Mucosa of stomach (tissue), 1 donor: ENCODE measurements around the gene RPS26.
A peak's percentile ranks its signal among the peaks of the same experiment; 100 is the strongest.

ENCODE experiments used
- H3K27me3 ChIP-seq: one replicate; pipeline ENCODE4 v1.7.0; 2013; ENCODE audit warnings: mild to moderate bottlenecking, low read length; ENCODE audit not compliant: control insufficient read depth, insufficient read depth
- H3K36me3 ChIP-seq: one replicate; pipeline ENCODE4 v1.7.0; 2013; ENCODE audit warnings: low read length; ENCODE audit not compliant: control insufficient read depth, insufficient read depth
- H3K4me1 ChIP-seq: one replicate; pipeline ENCODE4 v1.7.0; 2013; ENCODE audit warnings: mild to moderate bottlenecking, low read length; ENCODE audit not compliant: control insufficient read depth, insufficient read depth
- H3K4me3 ChIP-seq: one replicate; pipeline ENCODE4 v1.7.0; 2013; ENCODE audit warnings: low read length
- H3K9ac ChIP-seq: one replicate; pipeline ENCODE4 v1.7.0; 2013; ENCODE audit warnings: mild to moderate bottlenecking, low read length, moderate library complexity
- H3K9me3 ChIP-seq: one replicate; pipeline ENCODE4 v1.7.0; 2013; ENCODE audit warnings: mild to moderate bottlenecking, low read length, moderate library complexity; ENCODE audit not compliant: control insufficient read depth
- donor health status: Pancreatic carcinoma.

The RPS26 gene

DNA sequence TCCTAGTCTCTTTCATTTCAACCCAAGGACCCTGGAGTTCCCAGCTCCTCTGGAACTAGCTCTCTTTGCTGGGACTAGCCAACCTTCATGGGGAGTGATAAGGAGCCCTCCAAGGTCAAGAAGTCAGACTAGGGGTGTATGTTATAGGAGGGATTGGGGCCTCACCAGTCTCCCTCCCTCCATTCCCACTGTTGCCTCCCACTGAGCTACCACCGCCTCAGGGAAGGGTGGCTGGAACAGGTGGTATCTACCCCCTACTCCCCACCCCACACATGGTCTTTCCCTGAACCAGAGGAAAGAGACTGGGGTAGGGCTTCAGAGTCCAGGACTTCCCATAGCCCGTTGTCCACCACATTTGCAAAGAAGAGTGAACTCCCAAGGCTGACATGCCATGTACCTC lies 40.7 kb downstream of the RPS26 start:
- Histone ChIP-seq H3K27me3 (peaks cover 4% of the 10 kb centered on the region), H3K9ac (peak overlapping the region; percentile 54), H3K9me3 (no peaks in the 10 kb centered on the region), H3K4me3 (peak overlapping the region; percentile 21), H3K36me3 (peaks cover 18% of the 10 kb centered on the region), H3K4me1 (peaks cover 43% of the 10 kb centered on the region)

DNA sequence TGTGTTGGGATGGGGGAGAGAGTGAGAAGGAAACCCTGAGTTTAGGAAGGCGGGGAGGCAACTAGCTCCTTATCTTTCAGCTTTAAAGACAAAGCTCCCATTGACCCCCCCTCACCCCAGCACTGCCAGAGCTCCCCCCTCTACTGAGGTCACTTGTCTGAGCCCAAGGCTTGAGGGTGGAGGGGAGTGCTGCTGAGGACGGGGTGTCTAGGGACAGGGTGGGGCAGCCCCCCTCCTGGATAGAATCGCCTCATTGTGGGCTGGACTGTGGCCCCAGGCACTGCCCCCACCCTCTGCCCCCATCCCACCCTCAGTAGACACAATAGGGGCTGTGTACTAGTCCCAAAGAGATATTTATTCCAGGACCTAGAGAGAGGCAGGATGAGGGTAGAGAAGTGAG lies 41.2 kb downstream of the RPS26 start:
- Histone ChIP-seq H3K4me3 (peak overlapping the region; percentile 21), H3K36me3 (peaks cover 24% of the 10 kb centered on the region), H3K9ac (peak overlapping the region; percentile 54), H3K9me3 (no peaks in the 10 kb centered on the region), H3K4me1 (peaks cover 48% of the 10 kb centered on the region), H3K27me3 (peaks cover 4% of the 10 kb centered on the region)

DNA sequence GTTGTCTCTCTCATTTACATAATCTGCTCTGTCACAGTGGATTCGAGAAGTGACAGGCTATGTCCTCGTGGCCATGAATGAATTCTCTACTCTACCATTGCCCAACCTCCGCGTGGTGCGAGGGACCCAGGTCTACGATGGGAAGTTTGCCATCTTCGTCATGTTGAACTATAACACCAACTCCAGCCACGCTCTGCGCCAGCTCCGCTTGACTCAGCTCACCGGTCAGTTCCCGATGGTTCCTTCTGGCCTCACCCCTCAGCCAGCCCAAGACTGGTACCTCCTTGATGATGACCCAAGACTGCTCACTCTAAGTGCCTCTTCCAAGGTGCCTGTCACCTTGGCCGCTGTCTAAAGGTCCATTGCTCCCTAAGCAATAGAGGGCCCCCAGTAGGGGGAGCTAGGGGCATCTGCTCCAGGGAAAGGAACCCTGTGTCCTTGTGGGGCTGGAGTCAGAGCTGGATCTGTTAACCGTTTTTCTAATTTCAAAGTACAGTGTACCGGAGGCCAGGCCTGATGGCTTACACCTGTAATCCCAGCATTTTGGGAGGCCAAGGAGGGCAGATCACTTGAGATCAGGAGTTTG lies 43.3 kb downstream of the RPS26 start:
- no peaks in the 10 kb centered on the region for H3K9me3 ChIP-seq
- H3K4me3 ChIP-seq = no peak overlapping the region

DNA sequence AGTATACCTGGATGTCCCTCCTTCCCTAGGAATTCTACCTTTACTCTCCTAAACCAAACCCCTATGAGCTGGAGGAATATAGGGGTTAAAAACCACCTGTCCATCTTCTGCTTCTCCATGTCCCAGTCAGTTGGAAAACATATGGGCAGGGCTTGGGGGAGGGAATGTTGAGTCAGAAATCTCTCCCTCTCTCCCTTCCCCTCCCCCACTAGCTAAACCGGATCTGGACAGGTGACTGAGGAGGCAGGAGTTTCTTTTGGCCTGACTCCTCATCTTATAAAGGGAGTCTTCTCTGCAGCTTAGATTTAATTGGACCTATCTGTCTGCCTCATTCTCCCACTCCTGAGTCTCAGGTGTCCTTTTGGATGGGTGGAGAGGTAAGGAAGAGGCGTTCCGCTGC lies 44.4 kb downstream of the RPS26 start:
- Histone ChIP-seq H3K4me3 (no peak overlapping the region), H3K9ac (no peak overlapping the region), H3K27me3 (peaks cover 2% of the 10 kb centered on the region), H3K9me3 (no peaks in the 10 kb centered on the region), H3K4me1 (peaks cover 45% of the 10 kb centered on the region), H3K36me3 (peaks cover 34% of the 10 kb centered on the region)

More for the DNA sequence above, 43.3 kb downstream of the RPS26 start:
- Histone ChIP-seq H3K36me3 (peaks cover 37% of the 10 kb centered on the region), H3K4me1 (peaks cover 45% of the 10 kb centered on the region), H3K9ac (no peak overlapping the region), H3K27me3 (peaks cover 4% of the 10 kb centered on the region)

DNA sequence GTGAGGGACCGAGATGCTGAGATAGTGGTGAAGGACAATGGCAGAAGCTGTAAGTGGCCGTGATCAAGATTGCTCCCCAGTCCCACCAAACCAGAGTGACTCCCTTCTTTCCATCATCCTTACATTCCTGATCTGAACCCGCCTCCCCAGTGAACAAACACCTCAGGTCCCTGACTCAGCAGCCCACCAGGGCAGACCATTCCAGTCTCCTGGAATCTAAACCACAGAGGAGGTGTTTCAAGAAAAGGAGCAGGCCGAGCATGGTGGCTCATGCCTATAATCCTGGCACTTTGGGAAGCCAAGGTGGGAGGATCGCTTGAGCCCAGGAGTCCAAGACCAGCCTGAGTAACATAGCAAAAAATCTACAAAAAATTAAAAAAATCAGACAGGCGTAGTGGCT lies 44.9 kb downstream of the RPS26 start:
- H3K27me3 ChIP-seq = no peaks in the 10 kb centered on the region
- no peak overlapping the region for H3K4me3 ChIP-seq
- peaks cover 30% of the 10 kb centered on the region for H3K36me3 ChIP-seq
- H3K4me1 ChIP-seq = peaks cover 45% of the 10 kb centered on the region
- no peaks in the 10 kb centered on the region for H3K9me3 ChIP-seq
- no peak overlapping the region for H3K9ac ChIP-seq

DNA sequence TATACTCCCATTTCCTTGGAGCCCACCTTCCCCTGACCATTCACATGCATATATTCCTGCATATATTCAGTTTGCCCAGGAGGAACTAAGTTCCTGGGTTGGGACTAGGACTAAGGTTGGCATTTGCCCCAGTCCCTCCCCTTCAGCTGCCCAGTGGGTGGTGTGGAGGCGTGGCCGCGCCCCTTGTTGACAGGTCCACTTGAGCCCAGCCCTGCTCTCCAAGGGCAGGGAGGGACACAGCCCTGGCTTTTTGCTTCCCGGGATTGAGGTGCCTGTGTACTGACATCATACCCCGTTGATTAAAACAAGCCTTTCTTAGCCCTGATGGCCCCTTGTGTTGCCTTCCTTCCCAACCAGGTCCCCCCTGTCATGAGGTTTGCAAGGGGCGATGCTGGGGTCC lies 45.5 kb downstream of the RPS26 start:
- Histone ChIP-seq H3K9me3 (no peaks in the 10 kb centered on the region), H3K4me1 (peaks cover 43% of the 10 kb centered on the region), H3K4me3 (no peak overlapping the region), H3K27me3 (no peaks in the 10 kb centered on the region), H3K9ac (peak overlapping the region; percentile 62), H3K36me3 (peaks cover 30% of the 10 kb centered on the region)
